ENCODE data around the gene HMGB2.

GRCh38 chr4:173289353-173289727 is 44.8 kb downstream of the HMGB2 start:
- TF ChIP-seq CTCF (IDR thresholded peaks at IDR 0.05; ENCODE audit: insufficient read depth, low read length), result no peak
- TF ChIP-seq GABPA (IDR thresholded peaks at IDR 0.05; ENCODE audit: low read depth), result no peak
